HT1080 (cell line): ENCODE data around the gene LRRC70. TPM values are rescaled to one million over a fixed set of nuclear protein-coding genes. Genes with fewer than 3 reads are reported as not detected.
A peak's percentile ranks its signal among the peaks of the same experiment; 100 is the strongest.

Source experiments
- DNase-seq: peaks from one replicate; pipeline ENCODE4 v3.0.0-alpha.2; 2015; ENCODE audit warnings: low read depth
- total RNA-seq: library from RNA; depleted of rRNA; stranded (reverse); fragments of >200 nt; shearing (Covaris generic); gene quantifications from 2 replicates; pipeline ENCODE4 v1.2.3, GENCODE V29; 2014

Gene LRRC70
- total RNA-seq, 1 experiment from 2014 or later = 0.13 TPM

DNA sequence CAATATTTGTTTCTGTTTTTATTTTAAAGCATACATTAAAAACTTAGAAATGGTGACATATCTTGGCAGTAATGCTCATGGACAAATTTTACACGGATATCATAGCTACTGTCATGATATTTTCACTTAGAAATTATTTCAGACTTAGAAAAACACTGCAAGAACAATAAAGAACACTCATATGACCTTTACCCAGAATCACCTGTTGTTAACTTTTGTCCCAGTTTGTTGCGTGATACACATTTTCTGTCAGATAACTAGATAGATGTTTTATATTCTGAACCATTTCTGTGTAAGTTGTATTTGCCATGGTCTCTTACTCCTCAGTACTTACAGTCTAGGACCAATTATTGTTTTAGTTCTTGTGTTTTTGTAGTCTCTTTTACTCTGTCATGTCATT lies 3.6 kb upstream of the LRRC70 start:
- no peak for DNase-seq

DNA sequence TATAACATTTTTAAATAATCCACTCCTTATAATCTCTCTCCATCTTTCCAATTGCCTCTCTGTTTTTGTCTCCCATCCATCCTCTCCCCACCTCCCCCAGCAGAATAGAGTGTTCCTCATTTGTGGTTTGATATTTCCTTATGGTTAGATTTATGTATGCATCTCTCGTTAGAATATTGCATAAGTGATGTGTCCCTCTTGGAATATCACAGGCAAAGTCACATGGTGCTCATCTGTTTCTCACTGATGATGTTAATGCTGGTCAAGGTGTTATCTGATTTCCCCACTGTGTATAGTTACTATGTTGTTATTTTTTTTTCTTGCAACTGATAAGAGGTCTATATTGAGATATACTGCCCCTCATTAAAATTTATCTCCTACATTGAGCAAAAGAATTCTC lies 3.1 kb upstream of the LRRC70 start:
- no peak for DNase-seq

DNA sequence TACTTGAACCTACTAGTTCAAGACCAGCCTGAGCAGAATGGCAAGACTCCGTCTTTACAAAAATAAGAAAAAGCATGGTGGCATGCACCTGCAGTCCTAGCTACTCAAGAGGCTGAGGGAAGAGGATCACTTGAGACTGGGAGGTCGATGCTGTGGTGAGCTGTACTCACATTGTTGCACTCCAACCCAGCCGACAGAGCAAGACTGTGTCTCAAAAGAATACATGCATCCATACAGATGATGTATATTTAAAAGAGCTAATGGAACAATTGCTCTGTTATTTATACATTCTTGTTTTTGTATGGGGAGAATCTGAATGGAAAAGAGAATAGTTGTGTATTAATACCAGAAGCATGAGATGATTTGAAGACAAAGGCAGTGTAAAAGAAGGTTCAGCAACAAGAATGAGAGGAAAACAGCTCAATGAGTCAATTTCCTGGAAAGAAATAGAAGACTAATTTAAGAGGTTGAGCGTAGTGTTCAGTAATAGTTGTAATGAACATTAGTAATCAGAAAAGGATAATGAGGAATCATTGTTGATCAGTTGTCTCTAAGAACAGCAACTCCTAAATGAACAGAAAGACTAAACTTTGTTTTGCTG lies 1.9 kb upstream of the LRRC70 start:
- peak; percentile 12 for DNase-seq

- DNase-seq = no peak
These were observed 1.1 kb upstream of the LRRC70 start for GRCh38 chr5:62577488-62577887.

DNA sequence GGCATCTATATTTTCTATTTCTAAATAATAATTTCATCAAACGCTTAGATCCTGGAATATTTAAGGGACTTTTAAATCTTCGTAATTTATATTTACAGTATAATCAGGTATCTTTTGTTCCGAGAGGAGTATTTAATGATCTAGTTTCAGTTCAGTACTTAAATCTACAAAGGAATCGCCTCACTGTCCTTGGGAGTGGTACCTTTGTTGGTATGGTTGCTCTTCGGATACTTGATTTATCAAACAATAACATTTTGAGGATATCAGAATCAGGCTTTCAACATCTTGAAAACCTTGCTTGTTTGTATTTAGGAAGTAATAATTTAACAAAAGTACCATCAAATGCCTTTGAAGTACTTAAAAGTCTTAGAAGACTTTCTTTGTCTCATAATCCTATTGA lies 1.1 kb downstream of the LRRC70 start:
- DNase-seq = no peak

GRCh38 chr5:62581836-62582597 lies 3.4 kb downstream of the LRRC70 start:
- DNase-seq = no peak

DNA sequence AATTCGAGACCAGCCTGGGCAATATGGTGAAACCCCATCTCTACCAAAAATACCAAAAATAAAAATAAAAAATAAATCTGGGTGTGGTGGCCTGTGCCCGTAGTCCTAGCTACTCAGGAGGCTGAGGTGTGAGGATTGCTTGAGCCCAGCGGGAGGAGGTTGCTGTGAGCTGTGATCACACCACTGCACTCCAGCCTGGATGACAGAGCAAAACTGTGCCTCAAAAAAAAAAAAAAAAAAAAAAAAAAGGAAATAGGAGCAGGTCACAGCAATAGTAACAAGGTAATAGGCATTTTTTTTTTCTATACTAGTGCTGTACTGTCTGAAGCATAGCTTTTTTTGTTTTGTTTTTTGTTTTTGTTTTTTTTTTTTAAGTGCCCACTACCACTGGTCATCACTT lies 5.8 kb downstream of the LRRC70 start:
- DNase-seq = no peak

DNA sequence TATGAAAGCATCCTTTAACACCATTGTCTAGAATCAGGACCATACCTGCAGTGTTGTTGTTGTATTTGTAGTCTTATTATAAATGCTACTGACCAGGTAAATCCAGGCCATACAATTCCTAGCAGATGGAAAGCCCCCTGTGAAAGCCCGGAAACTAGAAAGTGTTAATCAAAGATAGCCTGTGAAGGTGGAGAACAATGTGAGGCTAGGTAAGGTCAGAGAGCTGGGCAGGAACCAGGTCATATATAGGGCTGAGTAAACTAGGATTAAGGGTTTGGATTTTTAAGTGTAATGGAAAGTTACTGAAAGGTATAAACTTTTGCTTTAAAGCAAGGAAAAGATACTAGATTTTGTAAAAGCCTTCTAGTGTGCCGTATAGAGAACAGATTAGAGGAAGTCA lies 6.7 kb downstream of the LRRC70 start:
- DNase-seq = no peak

DNA sequence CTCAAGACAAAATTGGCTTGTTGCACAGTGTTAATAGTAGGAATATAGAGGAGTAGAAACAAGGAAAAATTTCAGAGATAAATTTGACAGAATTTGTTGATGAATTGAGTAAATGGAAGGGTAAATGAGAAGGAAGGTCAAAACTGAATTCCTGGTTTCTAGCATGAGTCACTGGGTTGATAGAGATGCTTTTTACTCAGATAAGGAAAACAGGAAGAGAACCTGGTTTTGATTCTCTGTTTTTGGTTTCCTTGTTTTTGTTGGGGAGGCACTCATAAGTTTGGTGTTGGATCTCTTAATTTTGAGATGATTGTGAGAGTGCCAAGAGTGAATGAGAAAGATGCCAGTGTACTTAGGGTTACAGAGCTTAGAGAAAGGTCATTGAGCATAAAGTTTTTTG lies 7.1 kb downstream of the LRRC70 start:
- no peak for DNase-seq

DNA sequence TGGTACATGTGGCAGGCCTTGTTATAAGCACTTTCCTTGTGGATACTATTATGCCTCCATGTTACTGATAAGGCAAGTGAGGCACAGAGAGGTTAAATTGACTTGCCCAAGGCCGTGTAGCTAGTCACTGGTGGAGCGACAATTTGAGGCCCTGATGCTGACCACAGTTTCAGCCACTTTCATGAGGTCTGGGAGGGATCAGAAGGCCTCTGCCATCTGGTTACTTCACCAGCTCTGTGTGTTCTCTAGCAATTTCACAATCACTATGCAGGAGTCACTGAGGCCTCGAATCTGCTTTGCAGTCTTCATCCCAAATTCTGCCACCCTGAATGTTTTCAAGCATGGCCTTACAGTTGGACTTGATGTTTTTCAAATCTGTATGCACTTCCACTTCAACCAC lies 9.1 kb downstream of the LRRC70 start:
- DNase-seq = no peak

GRCh38 chr5:62588668-62589067 lies 10.0 kb downstream of the LRRC70 start:
- DNase-seq = no peak

- DNase-seq = no peak
These were observed 10.9 kb downstream of the LRRC70 start for GRCh38 chr5:62589504-62589903.

DNA sequence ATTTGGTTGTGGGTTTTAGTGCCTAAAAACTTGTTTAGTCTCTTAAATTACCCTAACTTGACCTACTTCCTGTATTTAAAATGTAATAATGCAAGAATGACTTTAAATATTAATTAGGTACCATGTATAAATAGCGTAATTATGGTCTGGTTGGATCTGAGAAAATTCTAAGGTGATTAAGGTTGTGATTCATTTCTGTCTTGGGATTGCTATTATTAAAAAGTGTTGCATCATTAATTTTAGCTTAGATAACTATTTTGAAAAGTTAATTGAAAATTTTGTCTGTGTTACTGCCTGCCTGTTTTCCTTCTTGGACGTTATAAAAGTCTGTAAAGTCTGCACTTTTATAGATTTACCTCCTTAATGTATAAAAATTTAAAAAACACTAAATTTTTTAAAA lies 11.8 kb downstream of the LRRC70 start:
- no peak for DNase-seq

DNA sequence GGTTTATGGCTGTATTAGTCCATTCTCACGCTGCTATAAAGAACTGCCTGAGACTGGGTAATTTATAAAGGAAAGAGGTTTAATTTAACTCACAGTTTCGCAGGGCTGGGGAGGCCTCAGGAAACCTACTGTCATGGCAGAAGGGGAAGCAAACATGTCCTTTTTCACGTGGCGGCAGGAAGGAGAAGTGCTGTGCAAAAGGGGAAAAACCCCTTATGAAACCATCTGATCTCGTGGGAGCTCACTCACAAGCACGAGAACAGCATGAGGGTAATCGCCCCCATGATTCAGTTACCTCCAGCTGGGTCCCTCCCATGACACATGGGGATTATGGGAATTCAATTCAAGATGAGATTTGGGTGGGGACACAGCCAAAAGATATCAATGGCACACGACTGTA lies 13.9 kb downstream of the LRRC70 start:
- no peak for DNase-seq

DNA sequence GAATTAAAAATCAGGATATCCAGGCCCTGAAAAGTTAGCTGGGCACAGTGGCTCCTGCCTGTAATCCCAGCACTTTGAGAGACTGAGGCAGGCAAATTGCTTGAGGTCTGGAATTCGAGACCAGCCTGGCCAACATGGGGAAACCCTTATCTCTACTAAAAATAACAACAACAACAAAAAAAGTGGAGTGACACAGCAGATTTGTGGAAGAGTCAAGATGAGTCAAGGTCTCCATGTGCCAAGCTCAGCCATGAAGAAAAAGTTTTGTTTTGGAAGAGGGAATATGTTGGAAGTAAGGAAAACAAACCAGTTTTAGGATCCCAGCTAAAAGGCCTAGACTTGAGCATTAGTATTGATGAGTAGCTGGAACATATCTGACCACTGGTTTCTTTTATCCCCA lies 14.7 kb downstream of the LRRC70 start:
- peak; percentile 23 for DNase-seq

- no peak for DNase-seq
These were observed 15.9 kb downstream of the LRRC70 start for GRCh38 chr5:62594364-62594984.

DNA sequence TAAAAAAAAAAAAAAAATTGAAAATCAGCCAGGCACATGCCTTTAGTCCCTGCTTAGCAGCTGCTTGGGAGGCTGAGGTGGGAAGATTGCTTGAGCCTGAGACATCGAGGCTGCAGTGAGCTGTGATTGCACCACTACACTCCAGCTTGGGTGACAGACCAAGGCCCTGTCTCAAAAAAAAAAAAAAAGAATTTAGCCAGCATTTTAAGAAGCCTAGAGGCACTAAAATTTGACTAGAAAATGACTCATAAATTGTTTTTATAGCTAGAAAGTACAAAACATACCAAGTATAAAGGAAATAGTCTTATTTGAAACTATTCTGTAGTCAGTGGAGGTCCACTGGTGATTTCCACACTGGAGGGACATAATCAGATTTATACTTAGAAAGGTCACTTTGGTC lies 17.5 kb downstream of the LRRC70 start:
- DNase-seq = no peak

DNA sequence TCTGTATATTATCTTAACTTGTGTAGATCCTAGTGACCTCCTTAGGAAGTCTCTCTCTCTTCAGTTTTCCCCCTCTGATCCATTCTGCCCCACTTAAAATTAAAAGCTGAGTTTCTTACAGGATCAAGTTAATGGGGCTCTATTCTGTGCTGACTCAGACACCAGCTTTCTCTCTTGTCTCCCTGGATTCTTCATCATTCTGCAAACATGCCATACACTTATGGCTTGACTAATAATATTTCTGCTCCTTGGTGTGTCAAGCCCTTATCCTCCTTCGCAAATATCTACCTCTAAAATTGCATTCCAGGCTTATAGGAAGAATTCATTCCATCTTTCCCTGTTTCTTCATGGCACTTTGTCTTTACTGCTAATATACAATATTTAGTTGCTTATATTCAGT lies 18.1 kb downstream of the LRRC70 start:
- DNase-seq = no peak

DNA sequence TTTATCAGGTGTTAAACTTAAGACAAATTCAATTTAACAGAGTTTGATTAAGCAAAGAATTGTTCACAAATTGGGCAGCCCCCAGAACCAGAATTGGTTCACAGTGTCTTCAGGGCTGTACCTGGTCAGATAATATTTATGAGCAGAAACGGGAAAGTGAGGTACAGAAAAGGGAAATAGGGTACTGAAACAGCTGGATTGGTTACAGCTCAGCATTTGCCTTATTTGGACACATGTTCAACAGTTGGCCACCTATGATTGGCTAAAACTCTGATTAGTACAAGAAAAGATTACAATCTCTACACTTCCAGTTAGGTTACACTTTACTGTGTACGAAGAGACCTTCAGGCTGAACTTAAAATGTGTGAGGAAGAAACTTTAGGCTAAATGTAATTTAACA lies 18.7 kb downstream of the LRRC70 start:
- no peak for DNase-seq

GRCh38 chr5:62600560-62601252 lies 22.1 kb downstream of the LRRC70 start:
- no peak for DNase-seq

DNA sequence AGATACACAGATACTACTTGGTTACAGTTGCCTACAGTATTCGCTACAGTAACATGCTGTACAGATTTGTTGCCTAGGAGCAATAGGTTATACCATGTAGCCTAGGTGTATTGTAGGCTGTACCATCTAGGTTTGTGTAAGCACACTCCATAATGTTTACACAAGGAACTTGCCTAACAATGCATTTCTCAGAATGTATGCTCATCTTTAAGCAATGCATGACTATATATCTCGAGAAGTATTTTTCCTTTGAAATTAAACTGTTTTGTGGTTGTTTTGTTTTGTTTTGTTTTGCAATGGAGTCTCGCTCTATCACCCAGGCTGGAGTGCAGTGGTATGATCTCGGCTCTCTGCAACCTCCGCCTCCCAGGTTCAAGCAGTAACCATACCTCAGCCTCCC lies 25.3 kb downstream of the LRRC70 start:
- DNase-seq = no peak

GRCh38 chr5:62605638-62606037 lies 27.0 kb downstream of the LRRC70 start:
- no peak for DNase-seq
